Measurements from ENCODE around the gene UBE2E3. TPM values are rescaled to one million over a fixed set of nuclear protein-coding genes. Genes with fewer than 3 reads are reported as not detected.
A peak's percentile ranks its signal among the peaks of the same experiment; 100 is the strongest.
"Not testable (repeated sequence)": the region's sequence is repeated elsewhere in the genome, so short reads cannot be mapped to it uniquely, and the experiment has no call there.

The UBE2E3 gene
- polyA plus RNA-seq, 1 donor = 117 TPM

GRCh38 chr2:181077128-181077709, 96.8 kb downstream of the UBE2E3 start:
- peak; percentile 56 for DNase-seq

DNA sequence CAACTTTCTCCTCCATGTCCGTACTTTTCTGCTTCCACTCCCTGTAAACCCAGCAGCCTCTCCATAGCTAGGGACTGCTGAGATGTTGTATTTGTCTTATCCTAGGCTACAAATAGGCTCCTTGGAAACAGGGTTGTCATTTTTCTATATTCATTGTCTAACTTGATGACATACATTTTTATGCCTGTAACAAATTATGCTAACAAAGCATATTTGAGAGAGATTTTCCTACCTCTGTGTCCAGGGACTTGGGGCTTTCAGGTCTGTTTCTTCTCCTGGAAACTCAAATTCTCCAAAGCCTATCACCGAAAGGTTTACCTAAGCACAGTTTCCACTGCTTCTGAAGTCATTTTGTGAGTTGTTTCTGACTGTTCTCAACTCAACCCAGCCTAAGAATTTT, 102.7 kb downstream of the UBE2E3 start:
- no peak for DNase-seq

GRCh38 chr2:181085734-181086133, 105.3 kb downstream of the UBE2E3 start:
- DNase-seq = no peak

GRCh38 chr2:181091920-181092319, 111.5 kb downstream of the UBE2E3 start:
- DNase-seq = not testable (repeated sequence)

GRCh38 chr2:181095486-181095885, 115.1 kb downstream of the UBE2E3 start:
- DNase-seq = no peak

DNA sequence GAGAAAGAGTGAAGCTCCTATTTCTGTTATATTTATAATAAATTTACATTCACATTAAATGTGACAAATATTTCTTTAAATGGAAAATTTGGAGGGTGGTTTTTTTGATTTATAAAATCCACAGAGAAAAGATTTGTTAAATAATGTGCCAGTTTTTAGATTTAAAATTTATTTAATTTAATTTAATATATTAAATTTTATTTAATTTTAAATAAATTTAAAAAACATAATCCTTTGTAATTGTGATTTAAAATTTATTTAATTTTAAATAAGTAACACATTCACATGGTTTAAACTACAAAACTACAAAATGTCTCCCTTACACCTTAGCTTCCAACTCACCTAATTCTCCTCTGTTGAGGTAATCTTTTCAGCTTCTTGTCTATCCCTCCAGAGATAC, 123.3 kb downstream of the UBE2E3 start:
- DNase-seq = no peak

DNA sequence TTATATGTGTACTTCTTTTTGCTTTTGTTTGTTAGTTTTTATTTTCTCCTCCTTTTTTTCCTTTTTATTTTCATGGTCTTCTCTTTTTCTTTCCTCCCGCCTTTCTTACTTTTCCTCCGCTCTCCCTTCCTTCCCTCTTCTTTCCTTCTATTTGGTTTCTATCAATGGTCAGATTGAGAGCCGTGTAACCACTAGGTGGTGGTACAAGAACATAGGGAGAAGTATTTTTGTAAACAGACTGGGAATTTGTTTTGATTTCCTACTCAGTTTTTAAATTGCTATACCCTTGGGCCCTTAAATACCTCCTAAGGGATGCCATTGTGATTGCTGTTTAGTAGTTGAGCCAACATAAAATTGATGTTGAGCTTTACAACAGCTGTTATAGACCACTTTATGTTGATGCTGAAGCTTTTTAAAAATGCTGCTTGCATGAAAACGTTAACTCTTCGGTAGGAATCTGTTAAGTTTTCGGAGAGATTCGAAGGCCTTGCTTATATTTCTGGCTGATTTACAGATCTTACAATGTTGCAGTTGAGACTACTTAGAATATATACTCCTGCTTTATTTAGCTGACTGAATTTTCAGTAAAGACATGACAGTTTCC, 124.2 kb downstream of the UBE2E3 start:
- DNase-seq = peak; percentile 52

DNA sequence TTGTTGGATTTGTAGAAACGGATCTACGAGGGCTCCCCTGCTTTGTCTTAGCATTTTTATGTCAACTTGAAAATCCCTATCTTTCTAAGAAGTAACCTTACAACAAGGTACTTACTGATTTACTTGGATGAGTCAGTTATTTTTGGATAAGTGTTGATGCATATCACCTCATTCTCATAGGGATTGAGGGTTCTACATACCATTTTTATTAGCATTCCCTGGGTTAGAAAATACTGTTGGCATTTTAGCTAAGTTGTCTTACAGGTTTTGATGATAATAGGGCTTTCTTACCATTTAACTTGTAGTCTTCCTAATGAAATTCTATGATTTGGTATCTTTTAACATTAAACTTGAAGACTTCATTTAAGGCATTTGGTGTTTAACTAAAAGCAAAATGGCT, 125.2 kb downstream of the UBE2E3 start:
- no peak for DNase-seq

DNA sequence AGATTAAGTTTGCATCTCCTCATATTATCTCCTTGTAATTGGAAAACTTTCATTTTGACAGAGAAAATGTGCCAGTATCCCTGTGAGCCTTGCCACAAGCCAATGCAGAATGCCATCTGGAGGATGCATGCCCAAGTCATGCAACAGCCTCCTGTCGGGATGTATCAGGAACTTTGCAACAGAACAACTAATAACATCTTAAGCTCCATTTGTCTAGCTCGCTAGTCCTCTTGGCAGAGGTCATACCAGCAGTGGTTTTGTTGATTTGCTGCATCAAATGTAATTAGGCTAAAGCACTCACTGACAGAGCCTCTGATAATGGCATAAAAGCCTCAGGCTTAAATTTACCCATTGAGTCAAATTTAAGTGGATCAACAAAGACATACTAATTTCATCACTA, 125.8 kb downstream of the UBE2E3 start:
- no peak for DNase-seq

DNA sequence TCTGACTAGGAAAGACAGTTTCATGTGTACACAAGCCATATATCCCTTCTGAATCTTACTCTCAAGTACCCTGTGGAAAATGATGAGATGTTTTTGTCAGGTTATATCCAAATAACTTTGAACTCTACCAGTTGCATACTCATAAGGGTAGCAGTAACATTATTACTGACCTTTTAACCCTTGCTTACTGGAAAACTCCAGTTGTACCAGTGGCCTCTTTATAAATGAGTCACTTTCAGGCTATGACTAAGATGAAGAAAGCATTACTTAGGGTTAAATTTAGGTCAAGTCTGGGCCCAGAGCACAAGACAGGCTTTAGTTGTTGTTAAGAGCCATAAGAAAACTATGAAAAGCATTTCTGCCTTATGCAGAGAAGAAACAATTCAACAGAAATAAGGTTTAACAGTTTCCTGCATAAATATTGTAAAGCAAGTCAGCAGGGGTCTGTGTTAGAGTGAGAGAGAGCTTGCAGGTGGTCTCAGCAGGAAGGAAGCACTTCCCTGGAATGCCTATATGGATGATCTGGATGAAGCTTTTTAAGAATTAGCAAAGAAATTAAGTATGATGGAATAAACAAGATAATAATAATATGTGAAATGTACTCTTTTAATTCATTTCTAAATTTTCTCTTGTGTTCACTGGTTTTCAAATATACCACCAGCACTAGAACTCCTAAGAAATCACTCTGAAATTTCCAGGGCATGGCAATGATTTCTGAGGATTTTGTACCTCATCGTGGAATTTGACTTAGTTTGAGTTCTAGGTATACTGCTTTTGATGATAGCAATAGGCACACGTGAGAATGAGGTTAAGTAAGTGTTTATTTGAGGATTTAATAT, 126.6 kb downstream of the UBE2E3 start:
- no peak for DNase-seq

GRCh38 chr2:181107628-181107945, 127.2 kb downstream of the UBE2E3 start:
- no peak for DNase-seq

DNA sequence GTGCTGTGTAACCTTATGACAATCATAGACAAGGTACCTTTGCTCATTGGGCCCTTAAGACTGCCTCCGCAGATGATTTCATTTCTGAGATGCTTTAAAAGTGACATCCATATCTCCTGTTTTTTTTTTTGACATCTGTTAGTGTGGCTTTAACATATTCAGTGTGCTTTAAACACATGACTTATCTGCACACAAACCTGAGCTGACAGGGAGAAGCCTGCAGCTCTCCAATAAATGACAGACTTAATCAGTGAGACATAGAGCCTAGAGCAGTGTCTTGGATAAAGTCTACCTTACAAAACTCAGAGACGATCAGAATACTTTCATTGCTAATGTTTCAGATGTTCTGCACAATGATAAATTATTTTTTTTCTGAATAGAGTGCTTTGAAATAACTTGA, 130.7 kb downstream of the UBE2E3 start:
- no peak for DNase-seq

DNA sequence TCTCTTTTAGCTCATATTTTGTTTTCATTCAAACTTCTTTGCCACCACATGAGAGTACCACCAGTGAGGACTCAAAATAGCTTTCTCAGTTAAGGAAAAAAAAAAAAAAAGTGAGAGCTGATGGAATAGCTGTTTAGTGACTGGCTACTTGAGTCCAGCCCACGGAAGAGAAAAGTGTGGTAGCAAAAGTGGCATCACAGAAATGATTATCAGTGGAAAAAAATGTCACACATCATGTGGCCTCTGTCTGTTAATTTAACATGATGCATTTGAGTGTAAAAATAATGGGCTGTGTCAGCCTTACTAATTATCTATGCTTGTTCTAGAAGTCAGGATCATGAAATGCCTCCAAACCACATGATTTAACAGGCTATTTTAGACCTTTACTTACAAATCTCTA, 132.5 kb downstream of the UBE2E3 start:
- no peak for DNase-seq

All from hindlimb muscle (tissue), 1 donor.